CD4-positive, alpha-beta T cell (primary cell): Measurements from ENCODE around the gene NR2F2. TPM values are rescaled to one million over a fixed set of nuclear protein-coding genes. Genes with fewer than 3 reads are reported as not detected.

Source experiments
- ATAC-seq: fragments of 200-7000 bp; cut with Tn5 transposase; one replicate; pipeline ENCODE4 v1.10.0; 2022; ENCODE audit warnings: mild to moderate bottlenecking; ENCODE audit not compliant: poor library complexity
- CTCF ChIA-PET: fragments of 350-600 bp; sonication (Branson Sonifier 250); formaldehyde crosslinking; loops from one replicate; lab custom pipeline; 2021; ENCODE audit warnings: antibody characterized with exemption, inconsistent platforms; lab: Charles Lee
- POLR2A ChIA-PET: fragments of 350-600 bp; sonication (Branson Sonifier 250); formaldehyde crosslinking; loops from one replicate; lab custom pipeline; 2021; ENCODE audit warnings: antibody characterized with exemption, inconsistent platforms; lab: Charles Lee
- DNase-seq, 14 experiments: peaks; one replicate each; pipeline ENCODE4 v3.0.0-alpha.2; 2013 to 2020; ENCODE audit warnings: mixed read lengths in 2 of 14
- H3K27ac ChIP-seq, 2 donors: one replicate each; pipeline versions ENCODE4 v1.5.1 to v1.7.0; 2013; ENCODE audit warnings: low read length in 2 of 2, low read depth in 1 of 2, mild to moderate bottlenecking in 1 of 2
- H3K27me3 ChIP-seq, 2 experiments: 1 replicate in 1 of 2; 2 replicates in 1 of 2; pipeline versions ENCODE4 v1.6.1 to v1.7.0; 2013; ENCODE audit warnings: low read length in 2 of 2, control low read depth in 1 of 2, mild to moderate bottlenecking in 1 of 2, moderate library complexity in 1 of 2; ENCODE audit not compliant: insufficient read depth in 2 of 2, control insufficient read depth in 1 of 2
- H3K36me3 ChIP-seq: one replicate; pipeline ENCODE4 v1.6.1; 2013; ENCODE audit warnings: low read length, control low read depth; ENCODE audit not compliant: insufficient read depth
- H3K4me1 ChIP-seq: one replicate; pipeline ENCODE4 v1.6.1; 2013; ENCODE audit warnings: low read length, control low read depth; ENCODE audit not compliant: insufficient read depth
- H3K4me3 ChIP-seq: one replicate; pipeline ENCODE4 v1.5.1; 2013; ENCODE audit warnings: mild to moderate bottlenecking, low read length, moderate library complexity
- H3K9me3 ChIP-seq, 2 experiments: 1 replicate in 1 of 2; 2 replicates in 1 of 2; pipeline versions ENCODE4 v1.6.1 to v1.7.0; 2013; ENCODE audit warnings: low read length in 2 of 2, mild to moderate bottlenecking in 2 of 2, control low read depth in 1 of 2, moderate library complexity in 1 of 2; ENCODE audit not compliant: control insufficient read depth in 1 of 2, insufficient read depth in 1 of 2
- H3K27ac Mint-ChIP-seq: one replicate; pipeline ENCODE4 v1.8.0; 2020; ENCODE audit warnings: mixed read lengths
- H3K27me3 Mint-ChIP-seq: one replicate; pipeline ENCODE4 v1.8.0; 2021; ENCODE audit warnings: mixed read lengths
- H3K36me3 Mint-ChIP-seq: one replicate; pipeline ENCODE4 v1.8.0; 2021; ENCODE audit warnings: low read depth, mixed read lengths
- H3K4me1 Mint-ChIP-seq: one replicate; pipeline ENCODE4 v1.8.0; 2021; ENCODE audit warnings: low read depth, mixed read lengths
- H3K4me3 Mint-ChIP-seq: one replicate; pipeline ENCODE4 v1.8.0; 2020; ENCODE audit warnings: mild to moderate bottlenecking, mixed read lengths
- H3K9me3 Mint-ChIP-seq: one replicate; pipeline ENCODE4 v1.8.0; 2020; ENCODE audit warnings: mixed read lengths
- intact Hi-C, 2 experiments: fragments of 100-400 bp; cut with DNase I in 1 of 2; cut with micrococcal nuclease in 1 of 2; formaldehyde crosslinking; loops; one replicate each; pipeline versions ENCODE4 v1.15.1 to v1.9.0; 2023 to 2025; cut with DNase I, micrococcal nuclease
- total RNA-seq, 174 experiments: library from RNA in 2 of 174; stranded (reverse) in 2 of 174; gene quantifications; one replicate each; pipeline ENCODE4 v1.2.3 and lab custom pipeline; 2021 to 2026
- TF ChIP-seq, protein P1 (sequence below): fragments of 200-600 bp; IDR thresholded peaks from one replicate; pipeline ENCODE4 v1.8.0; 2022; ENCODE audit warnings: antibody characterized with exemption, mild to moderate bottlenecking

Gene NR2F2
- total RNA-seq, 2 experiments from 2014 or later: not detected

DNA sequence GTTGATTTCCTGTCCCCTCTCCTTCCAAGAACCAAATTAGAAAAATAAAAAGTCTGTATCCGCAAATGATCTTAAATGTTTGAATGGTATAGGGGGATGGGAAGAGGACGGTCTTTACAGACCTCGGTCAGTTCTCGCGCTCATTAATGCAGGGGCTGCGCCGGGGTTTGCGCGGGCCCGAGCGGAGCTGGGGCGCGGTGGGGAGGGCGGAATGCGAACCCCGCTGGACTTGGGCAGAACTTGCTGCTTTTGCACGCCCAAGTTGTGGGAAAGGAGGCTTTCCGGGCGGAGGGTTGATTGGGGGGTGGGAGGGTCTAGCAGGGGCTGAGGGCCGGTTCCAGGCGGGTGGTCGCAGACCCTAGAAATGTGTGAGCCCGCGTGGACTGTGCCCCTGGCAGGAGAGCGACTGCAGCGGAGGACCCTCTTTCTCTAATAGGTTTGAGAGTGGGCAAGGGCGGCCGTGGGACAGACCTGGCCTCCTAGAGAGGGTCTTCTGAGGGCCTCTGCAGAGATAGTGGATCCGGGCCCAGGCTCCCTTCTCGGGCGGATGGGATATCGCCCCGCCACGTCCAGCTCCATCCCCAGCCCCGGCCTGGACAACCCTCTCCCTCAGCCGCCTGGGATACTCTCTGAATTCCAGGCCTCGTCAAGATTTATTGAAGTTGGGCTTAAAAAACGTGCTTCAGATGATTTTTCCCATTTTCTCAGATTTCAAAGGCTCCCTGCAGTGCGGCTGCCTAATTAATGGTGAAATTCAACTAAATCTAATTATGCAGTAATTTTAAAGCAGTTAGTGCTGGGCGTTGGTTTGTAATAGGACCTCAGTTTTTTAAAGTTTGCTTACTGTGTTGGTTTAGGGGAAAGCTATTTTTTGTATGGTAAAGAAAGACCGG, 11.3 kb downstream of the NR2F2 start:
- H3K9me3 ChIP-seq: peaks cover 26 to 51% of the 10 kb centered on the region in 2 experiments
- no peak overlapping the region for H3K4me3 ChIP-seq
- H3K36me3 Mint-ChIP-seq: no peaks in the 10 kb centered on the region
- H3K4me3 Mint-ChIP-seq: no peak overlapping the region
- CTCF ChIA-PET: no interaction called here
- peaks cover 5% of the 10 kb centered on the region for H3K4me1 ChIP-seq
- POLR2A ChIA-PET: no interaction called here
- TF ChIP-seq, protein P1, sequence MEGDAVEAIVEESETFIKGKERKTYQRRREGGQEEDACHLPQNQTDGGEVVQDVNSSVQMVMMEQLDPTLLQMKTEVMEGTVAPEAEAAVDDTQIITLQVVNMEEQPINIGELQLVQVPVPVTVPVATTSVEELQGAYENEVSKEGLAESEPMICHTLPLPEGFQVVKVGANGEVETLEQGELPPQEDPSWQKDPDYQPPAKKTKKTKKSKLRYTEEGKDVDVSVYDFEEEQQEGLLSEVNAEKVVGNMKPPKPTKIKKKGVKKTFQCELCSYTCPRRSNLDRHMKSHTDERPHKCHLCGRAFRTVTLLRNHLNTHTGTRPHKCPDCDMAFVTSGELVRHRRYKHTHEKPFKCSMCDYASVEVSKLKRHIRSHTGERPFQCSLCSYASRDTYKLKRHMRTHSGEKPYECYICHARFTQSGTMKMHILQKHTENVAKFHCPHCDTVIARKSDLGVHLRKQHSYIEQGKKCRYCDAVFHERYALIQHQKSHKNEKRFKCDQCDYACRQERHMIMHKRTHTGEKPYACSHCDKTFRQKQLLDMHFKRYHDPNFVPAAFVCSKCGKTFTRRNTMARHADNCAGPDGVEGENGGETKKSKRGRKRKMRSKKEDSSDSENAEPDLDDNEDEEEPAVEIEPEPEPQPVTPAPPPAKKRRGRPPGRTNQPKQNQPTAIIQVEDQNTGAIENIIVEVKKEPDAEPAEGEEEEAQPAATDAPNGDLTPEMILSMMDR: no peak
- peaks cover 76 to 97% of the 10 kb centered on the region in 2 experiments for H3K27me3 ChIP-seq
- ATAC-seq: no peak
- H3K36me3 ChIP-seq: no peaks in the 10 kb centered on the region
- peaks cover 97% of the 10 kb centered on the region for H3K27me3 Mint-ChIP-seq
- H3K27ac Mint-ChIP-seq: no peak overlapping the region
- intact Hi-C loops: no loop called here
- H3K27ac ChIP-seq: no peak overlapping the region
- no peak for DNase-seq
- no peaks in the 10 kb centered on the region for H3K9me3 Mint-ChIP-seq
- H3K4me1 Mint-ChIP-seq: peaks cover 8% of the 10 kb centered on the region

DNA sequence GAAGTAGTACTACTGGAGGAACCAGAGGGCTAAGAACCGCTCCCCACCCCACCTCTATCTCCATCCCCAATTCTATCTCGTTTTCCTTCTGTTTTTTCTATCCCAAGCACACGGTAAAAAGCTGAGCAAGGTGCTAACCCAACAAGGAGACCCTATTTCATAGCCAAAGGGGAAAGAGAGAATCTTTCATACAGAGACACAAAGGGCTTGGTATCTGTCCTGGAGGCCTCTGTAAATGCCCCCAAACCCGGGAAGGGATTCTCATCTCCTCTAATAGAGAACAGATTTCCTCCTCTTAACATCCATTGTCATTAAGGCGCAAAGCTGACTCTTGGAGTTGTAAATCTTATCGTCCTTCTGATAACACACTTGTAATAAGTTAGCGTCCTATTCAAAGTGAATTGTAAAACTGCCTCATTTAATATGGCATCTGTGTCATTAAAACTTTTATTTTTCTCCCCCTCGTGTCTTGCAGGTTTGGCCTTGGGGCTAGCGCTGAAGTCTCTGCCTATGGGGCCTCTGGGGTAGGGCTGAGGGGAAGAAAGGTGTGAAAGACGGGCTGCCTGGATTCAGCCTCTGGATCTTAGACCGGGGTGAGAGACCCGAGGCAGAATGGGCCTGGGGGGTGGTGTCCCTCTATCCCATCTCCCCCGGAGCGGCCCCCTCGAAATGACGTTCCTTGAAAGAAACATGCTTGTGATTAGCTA, 12.1 kb downstream of the NR2F2 start:
- DNase-seq (no peak), ATAC-seq (no peak)
- peaks cover 5% of the 10 kb centered on the region for H3K4me1 ChIP-seq
- intact Hi-C loops: no loop called here
- POLR2A ChIA-PET: no interaction called here
- Mint-ChIP-seq H3K27me3 (peaks cover 97% of the 10 kb centered on the region), H3K4me3 (no peak overlapping the region), H3K9me3 (no peaks in the 10 kb centered on the region), H3K4me1 (peaks cover 8% of the 10 kb centered on the region), H3K36me3 (no peaks in the 10 kb centered on the region), H3K27ac (no peak overlapping the region)
- TF ChIP-seq, protein P1: no peak
- no peaks in the 10 kb centered on the region for H3K36me3 ChIP-seq
- H3K9me3 ChIP-seq: peaks cover 21 to 58% of the 10 kb centered on the region in 2 experiments
- CTCF ChIA-PET: no interaction called here
- H3K27me3 ChIP-seq: peaks cover 76 to 97% of the 10 kb centered on the region in 2 experiments
- H3K4me3 ChIP-seq: no peak overlapping the region
- H3K27ac ChIP-seq: no peak overlapping the region

- Histone ChIP-seq H3K27ac (no peak overlapping the region), H3K4me1 (peaks cover 5% of the 10 kb centered on the region), H3K9me3 (peaks cover 21 to 61% of the 10 kb centered on the region in 2 experiments), H3K27me3 (peaks cover 76 to 97% of the 10 kb centered on the region in 2 experiments), H3K4me3 (no peak overlapping the region), H3K36me3 (no peaks in the 10 kb centered on the region)
- Mint-ChIP-seq H3K9me3 (no peaks in the 10 kb centered on the region), H3K27ac (no peak overlapping the region), H3K27me3 (peaks cover 97% of the 10 kb centered on the region), H3K4me3 (no peak overlapping the region), H3K36me3 (no peaks in the 10 kb centered on the region), H3K4me1 (peaks cover 8% of the 10 kb centered on the region)
- DNase-seq (no peak), ATAC-seq (no peak)
- ChIA-PET CTCF (no interaction called here), POLR2A (no interaction called here)
- TF ChIP-seq, protein P1: no peak
- intact Hi-C loops: no loop called here
Measured at GRCh38 chr15:96343113-96344059, 12.9 kb downstream of the NR2F2 start.
